Measurements from ENCODE around the gene CERS5.
"Not testable (repeated sequence)": the region's sequence is repeated elsewhere in the genome, so short reads cannot be mapped to it uniquely, and the experiment has no call there.

The CERS5 gene

DNA sequence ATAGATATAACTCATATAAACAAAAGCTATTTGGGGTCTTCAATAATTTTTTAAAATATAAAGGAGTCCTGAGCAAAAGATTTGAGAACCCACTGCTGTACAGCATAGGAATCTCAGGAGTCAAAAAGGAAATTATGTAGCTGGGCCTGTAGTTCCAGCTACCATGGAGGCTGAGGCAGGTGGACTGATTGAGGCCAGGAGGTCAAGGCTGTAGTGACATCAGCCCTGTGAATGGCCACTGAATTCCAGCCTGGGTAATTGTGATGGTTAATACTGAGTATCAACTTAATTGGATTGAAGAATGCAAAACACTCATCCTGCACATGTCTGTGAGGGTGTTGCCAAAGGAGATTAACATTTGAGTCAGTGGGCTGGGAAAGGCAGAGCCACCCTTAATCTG is 10.5 kb downstream of the CERS5 start:
- DNase-seq (ENCODE audit: low spot score) (no peak), ATAC-seq (ENCODE audit: low read depth) (no peak)
- no peak overlapping the region for H3K27ac ChIP-seq (ENCODE audit: poor library complexity, severe bottlenecking)
- no peak overlapping the region for H3K4me3 ChIP-seq (ENCODE audit: severe bottlenecking)
- TF ChIP-seq, protein P1, sequence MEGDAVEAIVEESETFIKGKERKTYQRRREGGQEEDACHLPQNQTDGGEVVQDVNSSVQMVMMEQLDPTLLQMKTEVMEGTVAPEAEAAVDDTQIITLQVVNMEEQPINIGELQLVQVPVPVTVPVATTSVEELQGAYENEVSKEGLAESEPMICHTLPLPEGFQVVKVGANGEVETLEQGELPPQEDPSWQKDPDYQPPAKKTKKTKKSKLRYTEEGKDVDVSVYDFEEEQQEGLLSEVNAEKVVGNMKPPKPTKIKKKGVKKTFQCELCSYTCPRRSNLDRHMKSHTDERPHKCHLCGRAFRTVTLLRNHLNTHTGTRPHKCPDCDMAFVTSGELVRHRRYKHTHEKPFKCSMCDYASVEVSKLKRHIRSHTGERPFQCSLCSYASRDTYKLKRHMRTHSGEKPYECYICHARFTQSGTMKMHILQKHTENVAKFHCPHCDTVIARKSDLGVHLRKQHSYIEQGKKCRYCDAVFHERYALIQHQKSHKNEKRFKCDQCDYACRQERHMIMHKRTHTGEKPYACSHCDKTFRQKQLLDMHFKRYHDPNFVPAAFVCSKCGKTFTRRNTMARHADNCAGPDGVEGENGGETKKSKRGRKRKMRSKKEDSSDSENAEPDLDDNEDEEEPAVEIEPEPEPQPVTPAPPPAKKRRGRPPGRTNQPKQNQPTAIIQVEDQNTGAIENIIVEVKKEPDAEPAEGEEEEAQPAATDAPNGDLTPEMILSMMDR (IDR thresholded peaks at IDR 0.05; ENCODE audit: poor library complexity, severe bottlenecking), result no peak
- no peaks in the 10 kb centered on the region for H3K27me3 ChIP-seq (ENCODE audit: insufficient read depth, poor library complexity, severe bottlenecking)
- no peaks in the 10 kb centered on the region for H3K4me1 ChIP-seq (ENCODE audit: insufficient read depth, poor library complexity, severe bottlenecking)
- no peaks in the 10 kb centered on the region for H3K9me3 ChIP-seq (ENCODE audit: severe bottlenecking)
- peaks cover 33% of the 10 kb centered on the region for H3K36me3 ChIP-seq (ENCODE audit: low read depth)

DNA sequence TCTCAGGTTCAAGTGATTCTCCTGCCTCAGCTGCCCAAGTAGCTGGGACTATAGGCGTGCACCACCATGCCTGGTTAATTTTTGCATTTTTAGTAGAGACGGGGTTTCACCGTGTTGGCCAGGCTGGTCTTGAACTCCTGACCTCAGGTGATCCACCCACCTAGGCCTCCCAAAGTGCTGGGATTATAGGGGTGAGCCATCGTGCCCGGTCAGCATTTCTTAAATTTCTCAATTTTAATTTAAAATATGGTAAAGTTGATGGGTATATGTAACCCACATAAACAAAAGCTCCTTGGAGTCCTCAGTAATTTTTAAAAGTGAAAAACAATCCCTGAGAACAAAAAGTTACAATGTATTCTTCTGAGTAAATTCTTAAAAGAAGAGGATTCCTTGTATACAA is 12.2 kb downstream of the CERS5 start:
- not testable (repeated sequence) for H3K9me3 ChIP-seq (ENCODE audit: severe bottlenecking); H3K27me3 ChIP-seq (ENCODE audit: insufficient read depth, poor library complexity, severe bottlenecking); H3K4me3 ChIP-seq (ENCODE audit: severe bottlenecking); H3K27ac ChIP-seq (ENCODE audit: poor library complexity, severe bottlenecking); H3K4me1 ChIP-seq (ENCODE audit: insufficient read depth, poor library complexity, severe bottlenecking); ATAC-seq (ENCODE audit: low read depth); DNase-seq (ENCODE audit: low spot score)
- peaks cover 26% of the 10 kb centered on the region for H3K36me3 ChIP-seq (ENCODE audit: low read depth)

DNA sequence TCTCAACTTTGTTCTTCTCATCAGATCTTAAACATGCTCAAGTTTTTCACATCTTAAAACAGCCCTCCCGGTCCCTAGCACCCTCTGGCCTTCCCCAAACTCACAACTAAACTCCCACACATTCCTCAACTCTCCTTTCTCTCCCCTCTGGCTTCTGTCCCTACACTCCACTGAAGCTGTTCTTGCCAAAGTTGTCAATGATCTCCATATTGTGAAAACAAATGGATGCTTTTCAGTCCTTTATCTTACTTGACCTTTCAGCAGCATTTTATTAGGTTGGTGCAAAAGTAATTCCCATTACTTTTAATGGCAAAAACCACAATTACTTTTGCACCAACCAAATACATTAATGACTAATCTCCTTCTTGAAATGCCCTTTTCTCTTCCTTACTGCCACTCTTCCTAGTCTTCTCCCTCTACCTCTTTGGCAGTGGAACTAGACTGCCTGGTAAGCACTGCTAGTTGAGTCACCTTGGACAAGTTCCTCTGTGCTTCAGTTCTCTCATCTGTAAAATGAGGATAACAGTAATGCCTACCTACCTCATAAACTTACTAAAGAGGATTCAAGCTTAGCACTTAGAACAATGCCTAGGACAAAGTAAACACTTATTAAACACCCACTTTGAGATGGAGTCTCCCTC is 16.0 kb downstream of the CERS5 start:
- no peak for ATAC-seq (ENCODE audit: low read depth)
- Histone ChIP-seq H3K27ac (ENCODE audit: poor library complexity, severe bottlenecking) (no peak overlapping the region), H3K36me3 (ENCODE audit: low read depth) (peaks cover 10% of the 10 kb centered on the region), H3K4me1 (ENCODE audit: insufficient read depth, poor library complexity, severe bottlenecking) (no peaks in the 10 kb centered on the region), H3K9me3 (ENCODE audit: severe bottlenecking) (no peaks in the 10 kb centered on the region), H3K4me3 (ENCODE audit: severe bottlenecking) (no peak overlapping the region), H3K27me3 (ENCODE audit: insufficient read depth, poor library complexity, severe bottlenecking) (no peaks in the 10 kb centered on the region)
- DNase-seq (ENCODE audit: low spot score), result no peak
- TF ChIP-seq, protein P1 (IDR thresholded peaks at IDR 0.05; ENCODE audit: poor library complexity, severe bottlenecking), result no peak

DNA sequence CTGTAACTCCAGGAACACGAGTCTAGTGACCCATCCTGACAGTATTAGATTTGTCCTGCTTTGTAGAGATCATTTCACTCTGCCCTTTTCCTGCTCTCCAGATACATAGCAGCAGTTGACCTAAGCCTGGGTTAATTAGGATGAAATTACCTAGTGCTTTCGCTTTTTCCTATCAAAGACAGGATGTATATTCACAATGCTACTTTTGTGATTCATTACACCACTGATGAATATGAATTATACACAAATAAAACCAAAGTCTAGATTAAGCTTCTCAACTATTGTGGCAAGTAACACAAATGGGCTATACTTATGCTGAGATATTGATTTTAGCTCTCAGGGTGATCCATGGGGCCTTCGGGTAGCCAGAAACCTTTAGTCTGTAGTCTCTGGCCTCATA is 17.9 kb downstream of the CERS5 start:
- Histone ChIP-seq H3K27ac (ENCODE audit: poor library complexity, severe bottlenecking) (no peak overlapping the region), H3K4me3 (ENCODE audit: severe bottlenecking) (no peak overlapping the region), H3K9me3 (ENCODE audit: severe bottlenecking) (no peaks in the 10 kb centered on the region), H3K27me3 (ENCODE audit: insufficient read depth, poor library complexity, severe bottlenecking) (no peaks in the 10 kb centered on the region), H3K36me3 (ENCODE audit: low read depth) (peaks cover 11% of the 10 kb centered on the region), H3K4me1 (ENCODE audit: insufficient read depth, poor library complexity, severe bottlenecking) (no peaks in the 10 kb centered on the region)
- TF ChIP-seq, protein P1 (IDR thresholded peaks at IDR 0.05; ENCODE audit: poor library complexity, severe bottlenecking), result no peak
- DNase-seq (ENCODE audit: low spot score) (no peak), ATAC-seq (ENCODE audit: low read depth) (no peak)

DNA sequence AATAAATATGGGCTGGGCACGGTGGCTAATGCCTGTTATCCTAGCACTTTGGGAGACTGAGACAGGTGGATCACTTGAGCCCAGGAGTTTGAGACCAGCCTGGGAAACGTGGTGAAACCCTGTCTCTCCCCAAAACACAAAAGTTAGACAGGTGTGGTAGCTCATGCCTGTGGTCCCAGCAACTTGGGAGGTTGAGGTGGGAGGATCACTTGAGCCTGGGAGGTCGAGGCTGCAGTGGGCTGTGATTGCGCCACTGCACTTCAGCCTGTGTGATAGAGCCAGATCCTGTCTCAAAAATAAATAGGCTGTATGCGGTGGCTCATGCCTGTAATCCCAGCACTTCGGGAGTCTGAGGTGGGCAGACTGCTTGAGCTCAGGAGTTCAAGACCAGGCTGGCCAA is 19.2 kb downstream of the CERS5 start:
- not testable (repeated sequence) for H3K4me3 ChIP-seq (ENCODE audit: severe bottlenecking); H3K9me3 ChIP-seq (ENCODE audit: severe bottlenecking); H3K4me1 ChIP-seq (ENCODE audit: insufficient read depth, poor library complexity, severe bottlenecking); H3K27me3 ChIP-seq (ENCODE audit: insufficient read depth, poor library complexity, severe bottlenecking); ATAC-seq (ENCODE audit: low read depth); H3K27ac ChIP-seq (ENCODE audit: poor library complexity, severe bottlenecking); DNase-seq (ENCODE audit: low spot score)
- H3K36me3 ChIP-seq (ENCODE audit: low read depth), result peaks cover 13% of the 10 kb centered on the region

DNA sequence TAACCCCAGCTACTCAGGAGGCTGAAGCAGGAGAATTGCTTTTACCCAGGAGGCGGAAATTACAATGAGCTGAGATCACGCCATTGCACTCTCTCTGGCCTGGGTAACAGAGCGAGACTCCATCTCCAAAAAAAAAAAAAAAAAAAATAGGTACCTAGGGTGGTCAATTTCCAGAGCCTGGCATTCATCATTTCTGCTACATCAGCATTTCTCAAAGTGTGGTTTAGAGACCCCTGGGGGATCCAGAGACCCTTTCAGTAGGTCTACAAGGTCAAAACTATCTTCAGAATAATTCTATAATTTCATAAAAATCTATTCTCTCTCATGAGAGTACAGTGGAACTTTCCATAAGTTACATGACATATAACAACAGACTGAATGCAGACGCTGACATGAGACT is 19.9 kb downstream of the CERS5 start:
- Histone ChIP-seq H3K36me3 (ENCODE audit: low read depth) (peaks cover 18% of the 10 kb centered on the region), H3K4me3 (ENCODE audit: severe bottlenecking) (no peak overlapping the region), H3K27me3 (ENCODE audit: insufficient read depth, poor library complexity, severe bottlenecking) (no peaks in the 10 kb centered on the region), H3K9me3 (ENCODE audit: severe bottlenecking) (no peaks in the 10 kb centered on the region), H3K4me1 (ENCODE audit: insufficient read depth, poor library complexity, severe bottlenecking) (no peaks in the 10 kb centered on the region), H3K27ac (ENCODE audit: poor library complexity, severe bottlenecking) (no peak overlapping the region)
- ATAC-seq (ENCODE audit: low read depth) (no peak), DNase-seq (ENCODE audit: low spot score) (no peak)
- TF ChIP-seq, protein P1 (IDR thresholded peaks at IDR 0.05; ENCODE audit: poor library complexity, severe bottlenecking), result no peak
